HG03439 (cell line): ENCODE results near the gene MRPS35.

ENCODE experiments used
- ATAC-seq: cut with Tn5 transposase; IDR thresholded peaks from one replicate; pipeline ENCODE4 v1.9.1; 2021; ENCODE audit warnings: mild to moderate bottlenecking, moderate library complexity; ENCODE audit not compliant: unreplicated experiment

The MRPS35 gene

GRCh38 chr12:27802936-27803335, 92.3 kb downstream of the MRPS35 start:
- ATAC-seq: no peak

- no peak for ATAC-seq
These were observed 94.6 kb downstream of the MRPS35 start for GRCh38 chr12:27805238-27805637.
